ENCODE results near the gene NUDT14. TPM values are rescaled to one million over a fixed set of nuclear protein-coding genes. Genes with fewer than 3 reads are reported as not detected.

Gene NUDT14
- total RNA-seq, 4 donors from 2014 or later: 12.1 to 22.3 (median 16.6) TPM

- ATAC-seq (ENCODE audit: low FRiP score) (no peak), DNase-seq (ENCODE audit: low spot score) (no peak)
- TF ChIP-seq, protein P1, sequence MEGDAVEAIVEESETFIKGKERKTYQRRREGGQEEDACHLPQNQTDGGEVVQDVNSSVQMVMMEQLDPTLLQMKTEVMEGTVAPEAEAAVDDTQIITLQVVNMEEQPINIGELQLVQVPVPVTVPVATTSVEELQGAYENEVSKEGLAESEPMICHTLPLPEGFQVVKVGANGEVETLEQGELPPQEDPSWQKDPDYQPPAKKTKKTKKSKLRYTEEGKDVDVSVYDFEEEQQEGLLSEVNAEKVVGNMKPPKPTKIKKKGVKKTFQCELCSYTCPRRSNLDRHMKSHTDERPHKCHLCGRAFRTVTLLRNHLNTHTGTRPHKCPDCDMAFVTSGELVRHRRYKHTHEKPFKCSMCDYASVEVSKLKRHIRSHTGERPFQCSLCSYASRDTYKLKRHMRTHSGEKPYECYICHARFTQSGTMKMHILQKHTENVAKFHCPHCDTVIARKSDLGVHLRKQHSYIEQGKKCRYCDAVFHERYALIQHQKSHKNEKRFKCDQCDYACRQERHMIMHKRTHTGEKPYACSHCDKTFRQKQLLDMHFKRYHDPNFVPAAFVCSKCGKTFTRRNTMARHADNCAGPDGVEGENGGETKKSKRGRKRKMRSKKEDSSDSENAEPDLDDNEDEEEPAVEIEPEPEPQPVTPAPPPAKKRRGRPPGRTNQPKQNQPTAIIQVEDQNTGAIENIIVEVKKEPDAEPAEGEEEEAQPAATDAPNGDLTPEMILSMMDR (IDR thresholded peaks at IDR 0.05): no peak
Measured at GRCh38 chr14:105195522-105196264, 14.6 kb upstream of the NUDT14 start.

- TF ChIP-seq, protein P1 (IDR thresholded peaks at IDR 0.05): no peak
- no peak for DNase-seq (ENCODE audit: low spot score)
- no peak for ATAC-seq (ENCODE audit: low FRiP score)
Measured at GRCh38 chr14:105195051-105195450, 13.9 kb upstream of the NUDT14 start.

- no peak for ATAC-seq (ENCODE audit: low FRiP score)
- TF ChIP-seq, protein P1 (IDR thresholded peaks at IDR 0.05): no peak
- DNase-seq (ENCODE audit: low spot score): no peak
Measured at GRCh38 chr14:105193916-105194782, 13.0 kb upstream of the NUDT14 start.

- DNase-seq (ENCODE audit: low spot score) (no peak), ATAC-seq (ENCODE audit: low FRiP score) (no peak)
- TF ChIP-seq, protein P1 (IDR thresholded peaks at IDR 0.05): no peak
Measured at GRCh38 chr14:105192866-105193731, 12.0 kb upstream of the NUDT14 start.

- DNase-seq (ENCODE audit: low spot score) (no peak), ATAC-seq (ENCODE audit: low FRiP score) (no peak)
- TF ChIP-seq, protein P1 (IDR thresholded peaks at IDR 0.05): no peak
Measured at GRCh38 chr14:105187935-105188524, 6.9 kb upstream of the NUDT14 start.

GRCh38 chr14:105187116-105187515 is 6.0 kb upstream of the NUDT14 start:
- TF ChIP-seq, protein P1 (IDR thresholded peaks at IDR 0.05): no peak
- ATAC-seq (ENCODE audit: low FRiP score) (no peak), DNase-seq (ENCODE audit: low spot score) (no peak)
